Lung (tissue), 12 donors: ENCODE data around the gene PSMG3. TPM values are rescaled to one million over a fixed set of nuclear protein-coding genes. Genes with fewer than 3 reads are reported as not detected.

Experiments
- ATAC-seq: fragments of 200-7000 bp; cut with Tn5 transposase; one replicate; pipeline ENCODE4 v1.9.1; 2020; ENCODE audit warnings: moderate number of reproducible peaks; ENCODE audit not compliant: insufficient read depth, low FRiP score
- DNase-seq, 3 donors: peaks; one replicate each; pipeline ENCODE4 v3.0.0-alpha.2; 2013 to 2017
- H3K27ac ChIP-seq, 2 donors: one replicate each; pipeline ENCODE4 v1.5.1; 2013; ENCODE audit warnings: mild to moderate bottlenecking in 2 of 2, moderate library complexity in 2 of 2, control low read depth in 1 of 2, inconsistent platforms in 1 of 2, low read depth in 1 of 2, low read length in 1 of 2
- H3K27me3 ChIP-seq, 3 donors: one replicate each; pipeline ENCODE4 v1.5.1; 2013; ENCODE audit warnings: low read length in 2 of 3; ENCODE audit not compliant: control insufficient read depth in 3 of 3, insufficient read depth in 3 of 3
- H3K36me3 ChIP-seq, 4 donors: one replicate each; pipeline ENCODE4 v1.5.1; 2013; ENCODE audit warnings: low read length in 4 of 4, mild to moderate bottlenecking in 1 of 4, moderate library complexity in 1 of 4; ENCODE audit not compliant: control insufficient read depth in 4 of 4, insufficient read depth in 4 of 4
- H3K4me1 ChIP-seq, 5 donors: one replicate each; pipeline ENCODE4 v1.5.1; 2013; ENCODE audit warnings: low read length in 5 of 5, mild to moderate bottlenecking in 2 of 5, moderate library complexity in 1 of 5; ENCODE audit not compliant: control insufficient read depth in 5 of 5, insufficient read depth in 5 of 5
- H3K4me3 ChIP-seq: one replicate; pipeline ENCODE4 v1.5.1; 2013; ENCODE audit warnings: mild to moderate bottlenecking, control low read depth, moderate library complexity
- H3K9ac ChIP-seq, 2 donors: one replicate each; pipeline ENCODE4 v1.5.1; 2013; ENCODE audit warnings: low read length in 2 of 2, control low read depth in 1 of 2; ENCODE audit not compliant: insufficient read depth in 1 of 2
- H3K9me3 ChIP-seq, 4 donors: one replicate each; pipeline ENCODE4 v1.5.1; 2013; ENCODE audit warnings: low read length in 3 of 4, mild to moderate bottlenecking in 1 of 4, moderate library complexity in 1 of 4; ENCODE audit not compliant: control insufficient read depth in 4 of 4, insufficient read depth in 3 of 4
- WGBS, 2 donors: extraction: QIAGEN DNeasy Blood & Tissue Kit; methylation state at CpG; one replicate each; pipeline ENCODE4 v1.1.7; 2013; 5-methylcytosine and 5-hydroxymethylcytosine counted together
- polyA plus RNA-seq, 2 donors: library from polyadenylated mRNA; stranded (reverse); fragments of 200-250 nt; gene quantifications; one replicate each; pipeline ENCODE4 v1.2.1, GENCODE V29; 2013
- total RNA-seq, 2 donors: library from RNA; depleted of rRNA in 1 of 2; stranded (reverse); fragments of >200 nt in 1 of 2; gene quantifications; one replicate each; pipeline ENCODE4 v1.2.1, GENCODE V29; 2014 to 2021
- TF ChIP-seq, protein P1 (sequence below): IDR thresholded peaks from 2 replicates; pipeline ENCODE4 v1.5.1; 2012; ENCODE audit warnings: mild to moderate bottlenecking; ENCODE audit errors: control extremely low read depth, extremely low read depth
- donor health status: control.
- donor health status: control.
- donor health status: Bipolar disorder and iron deficiency.
- donor health status: healthy.
- donor health status: DM: yes; HTN: yes; CAD: no.

Gene PSMG3
- total and polyA plus RNA-seq, 4 donors = 10.7 to 86.7 (median 41.8) TPM

- H3K4me1 ChIP-seq = peaks cover 0 to 24% (median 7%) of the 10 kb centered on the region in 5 donors
- no peak for DNase-seq
- TF ChIP-seq, protein P1, sequence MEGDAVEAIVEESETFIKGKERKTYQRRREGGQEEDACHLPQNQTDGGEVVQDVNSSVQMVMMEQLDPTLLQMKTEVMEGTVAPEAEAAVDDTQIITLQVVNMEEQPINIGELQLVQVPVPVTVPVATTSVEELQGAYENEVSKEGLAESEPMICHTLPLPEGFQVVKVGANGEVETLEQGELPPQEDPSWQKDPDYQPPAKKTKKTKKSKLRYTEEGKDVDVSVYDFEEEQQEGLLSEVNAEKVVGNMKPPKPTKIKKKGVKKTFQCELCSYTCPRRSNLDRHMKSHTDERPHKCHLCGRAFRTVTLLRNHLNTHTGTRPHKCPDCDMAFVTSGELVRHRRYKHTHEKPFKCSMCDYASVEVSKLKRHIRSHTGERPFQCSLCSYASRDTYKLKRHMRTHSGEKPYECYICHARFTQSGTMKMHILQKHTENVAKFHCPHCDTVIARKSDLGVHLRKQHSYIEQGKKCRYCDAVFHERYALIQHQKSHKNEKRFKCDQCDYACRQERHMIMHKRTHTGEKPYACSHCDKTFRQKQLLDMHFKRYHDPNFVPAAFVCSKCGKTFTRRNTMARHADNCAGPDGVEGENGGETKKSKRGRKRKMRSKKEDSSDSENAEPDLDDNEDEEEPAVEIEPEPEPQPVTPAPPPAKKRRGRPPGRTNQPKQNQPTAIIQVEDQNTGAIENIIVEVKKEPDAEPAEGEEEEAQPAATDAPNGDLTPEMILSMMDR = no peak
- peak overlapping the region; percentile 87 for H3K4me3 ChIP-seq
- ATAC-seq = no peak
- H3K9me3 ChIP-seq = no peaks in the 10 kb centered on the region
- H3K27ac ChIP-seq = peak overlapping the region in 1 of 2 donors; percentile 85
- H3K9ac ChIP-seq = no peak overlapping the region
- H3K36me3 ChIP-seq = peaks cover 0 to 18% (median 7%) of the 10 kb centered on the region in 4 donors
- WGBS, 2 donors = 72 to 81% methylated on average over 13 of the region's 13 CpGs
- no peaks in the 10 kb centered on the region for H3K27me3 ChIP-seq
These were observed 816 bp downstream of the PSMG3 start for GRCh38 chr7:1569016-1569415.

GRCh38 chr7:1567896-1568510 is 1.8 kb downstream of the PSMG3 start:
- H3K9me3 ChIP-seq = no peaks in the 10 kb centered on the region
- H3K4me3 ChIP-seq = no peak overlapping the region
- peak; percentile 60 to 87 (median 76) for DNase-seq
- H3K27ac ChIP-seq = no peak overlapping the region
- no peak overlapping the region for H3K9ac ChIP-seq
- H3K27me3 ChIP-seq = no peaks in the 10 kb centered on the region
- peaks cover 0 to 18% (median 7%) of the 10 kb centered on the region in 4 donors for H3K36me3 ChIP-seq
- no peak for ATAC-seq
- TF ChIP-seq, protein P1 = no peak
- peaks cover 0 to 24% (median 7%) of the 10 kb centered on the region in 5 donors for H3K4me1 ChIP-seq
- WGBS, 2 donors = 85 to 88% methylated on average over 17 of the region's 17 CpGs

DNA sequence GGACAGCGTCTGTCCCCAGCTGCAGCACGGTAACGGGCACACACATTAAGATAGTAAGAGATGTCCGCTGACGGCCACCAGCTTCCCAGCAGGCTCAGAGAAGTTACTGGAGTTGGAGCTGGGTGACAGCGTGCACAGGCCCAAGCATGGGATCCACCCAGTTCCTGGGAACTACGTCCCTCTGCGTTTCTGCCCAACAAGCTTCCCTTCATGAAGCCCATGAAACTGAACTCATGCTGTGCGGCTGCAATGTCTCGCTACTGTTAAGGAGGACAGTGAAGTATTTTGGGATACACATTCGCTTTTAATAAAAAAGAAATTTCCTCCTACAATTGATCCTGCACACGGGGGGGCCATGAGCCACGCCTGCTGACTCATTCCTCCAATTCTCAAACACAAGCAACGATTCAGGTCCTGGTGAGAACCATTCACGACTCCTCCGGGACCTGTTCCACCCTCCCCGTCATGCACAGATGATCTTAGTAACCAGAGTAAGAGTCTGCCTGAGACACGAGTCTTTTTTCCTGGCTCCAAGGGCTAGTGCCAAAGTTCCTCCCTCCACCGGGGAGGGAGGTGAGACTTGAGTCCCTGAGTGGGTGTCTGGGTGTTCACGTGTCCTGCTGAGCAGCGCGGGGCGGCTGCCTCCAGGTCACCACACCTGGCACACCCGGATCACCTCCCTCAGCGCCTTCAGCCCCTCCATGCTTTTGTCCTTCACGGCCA is 2.6 kb downstream of the PSMG3 start:
- H3K4me1 ChIP-seq = peaks cover 0 to 24% (median 7%) of the 10 kb centered on the region in 5 donors
- H3K9ac ChIP-seq = no peak overlapping the region
- 86% methylated on average over 26 of the region's 26 CpGs for WGBS, 2 donors
- H3K27ac ChIP-seq = no peak overlapping the region
- DNase-seq = no peak
- TF ChIP-seq, protein P1 = no peak
- no peak for ATAC-seq
- H3K4me3 ChIP-seq = no peak overlapping the region
- peaks cover 0 to 18% (median 7%) of the 10 kb centered on the region in 4 donors for H3K36me3 ChIP-seq
- no peaks in the 10 kb centered on the region for H3K27me3 ChIP-seq
- no peaks in the 10 kb centered on the region for H3K9me3 ChIP-seq
